Measurements from ENCODE around the gene LZIC.

Gene LZIC

DNA sequence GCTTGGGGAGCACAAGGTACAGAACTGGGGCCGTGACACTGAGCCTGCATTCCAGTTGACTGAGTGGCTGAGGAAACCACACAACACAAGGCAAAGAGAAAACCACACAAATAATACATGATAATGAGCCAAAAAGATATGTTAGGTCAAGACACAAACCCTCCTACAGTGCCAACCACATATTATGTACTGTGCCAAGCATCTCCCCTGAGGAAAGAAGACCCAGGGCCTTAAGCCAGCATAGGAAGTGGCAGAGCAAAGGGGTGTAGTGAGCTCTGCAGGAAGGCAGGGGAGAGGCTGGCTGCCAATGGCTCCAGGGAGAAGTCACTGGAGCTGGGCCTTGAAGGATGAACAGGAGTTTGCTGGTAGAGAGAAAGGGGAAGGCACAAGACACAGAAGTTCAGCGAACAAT lies 61.3 kb downstream of the LZIC start:
- TF ChIP-seq, protein P1, sequence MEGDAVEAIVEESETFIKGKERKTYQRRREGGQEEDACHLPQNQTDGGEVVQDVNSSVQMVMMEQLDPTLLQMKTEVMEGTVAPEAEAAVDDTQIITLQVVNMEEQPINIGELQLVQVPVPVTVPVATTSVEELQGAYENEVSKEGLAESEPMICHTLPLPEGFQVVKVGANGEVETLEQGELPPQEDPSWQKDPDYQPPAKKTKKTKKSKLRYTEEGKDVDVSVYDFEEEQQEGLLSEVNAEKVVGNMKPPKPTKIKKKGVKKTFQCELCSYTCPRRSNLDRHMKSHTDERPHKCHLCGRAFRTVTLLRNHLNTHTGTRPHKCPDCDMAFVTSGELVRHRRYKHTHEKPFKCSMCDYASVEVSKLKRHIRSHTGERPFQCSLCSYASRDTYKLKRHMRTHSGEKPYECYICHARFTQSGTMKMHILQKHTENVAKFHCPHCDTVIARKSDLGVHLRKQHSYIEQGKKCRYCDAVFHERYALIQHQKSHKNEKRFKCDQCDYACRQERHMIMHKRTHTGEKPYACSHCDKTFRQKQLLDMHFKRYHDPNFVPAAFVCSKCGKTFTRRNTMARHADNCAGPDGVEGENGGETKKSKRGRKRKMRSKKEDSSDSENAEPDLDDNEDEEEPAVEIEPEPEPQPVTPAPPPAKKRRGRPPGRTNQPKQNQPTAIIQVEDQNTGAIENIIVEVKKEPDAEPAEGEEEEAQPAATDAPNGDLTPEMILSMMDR (IDR thresholded peaks at IDR 0.05; ENCODE audit: low read depth, low read length), result no peak
- Histone ChIP-seq H3K9me3 (no peaks in the 10 kb centered on the region), H3K4me3 (ENCODE audit: low read depth, low read length) (no peak overlapping the region), H3K4me1 (no peaks in the 10 kb centered on the region), H3K36me3 (no peaks in the 10 kb centered on the region), H3K27me3 (no peaks in the 10 kb centered on the region)
- DNase-seq, result no peak
